A549 (cell line): Measurements from ENCODE around the gene RRP12.

Experiments used
- CBX2 ChIP-seq: fragments of 200-600 bp; sonication (generic); IDR thresholded peaks from 2 replicates; pipeline ENCODE4 v1.6.1; 2016; ENCODE audit warnings: low read depth, mild to moderate bottlenecking, borderline replicate concordance
- CBX8 ChIP-seq: fragments of 200-600 bp; sonication (generic); IDR thresholded peaks from 2 replicates; pipeline ENCODE4 v1.6.1; 2016
- EP300 ChIP-seq, 2 experiments: fragments of >200 bp; sonication (Bioruptor Twin); formaldehyde crosslinking; IDR thresholded peaks; 2 replicates in 1 of 2; 3 replicates in 1 of 2; pipeline ENCODE4 v1.6.1; 2016 to 2017
- JUN ChIP-seq, 2 experiments: fragments of >200 bp; sonication (Bioruptor Twin); formaldehyde crosslinking; IDR thresholded peaks; 2 replicates in 1 of 2; 3 replicates in 1 of 2; pipeline ENCODE4 v1.6.1; 2016 to 2017
- MAFK ChIP-seq: fragments of 450-650 bp; IDR thresholded peaks from 2 replicates; pipeline ENCODE4 v1.6.1; 2014; ENCODE audit not compliant: partially characterized antibody
- MYC ChIP-seq: IDR thresholded peaks from 2 replicates; pipeline ENCODE4 v1.6.1; 2012; ENCODE audit warnings: mild to moderate bottlenecking, inconsistent platforms, low read length, improper control_type of control experiment, borderline replicate concordance
- NFE2L2 ChIP-seq: fragments of 150-350 bp; conservative IDR thresholded peaks from 2 replicates; pipeline ENCODE4 v1.6.1; 2014; ENCODE audit warnings: low read length
- PHF8 ChIP-seq: fragments of 200-600 bp; sonication (generic); IDR thresholded peaks from 2 replicates; pipeline ENCODE4 v1.6.1; 2016; ENCODE audit warnings: low read depth, mild to moderate bottlenecking, antibody characterized with exemption, moderate library complexity, borderline replicate concordance
- POLR2A ChIP-seq: IDR thresholded peaks from 2 replicates; pipeline ENCODE4 v1.6.1; 2012; ENCODE audit warnings: mild to moderate bottlenecking, low read length
- RAD21 ChIP-seq, 2 experiments: fragments of >200 bp in 1 of 2; sonication (Bioruptor Twin) in 1 of 2; formaldehyde crosslinking in 1 of 2; IDR thresholded peaks in 1 of 2; conservative IDR thresholded peaks in 1 of 2; 2 replicates in 1 of 2; 3 replicates in 1 of 2; pipeline ENCODE4 v1.6.1; 2012 to 2018; ENCODE audit warnings: inconsistent platforms in 1 of 2
- RARB ChIP-seq: fragments of 250-450 bp; sonication (Bioruptor Pico); IDR thresholded peaks from 2 replicates; pipeline ENCODE4 v1.8.0; 2021; ENCODE audit warnings: mild to moderate bottlenecking, moderate library complexity
- TF ChIP-seq, protein P1 (sequence below): fragments of >200 bp; sonication (Bioruptor Twin); formaldehyde crosslinking; IDR thresholded peaks from 3 replicates; pipeline ENCODE4 v1.5.1; 2016

- TF ChIP-seq RARB (no peak), RAD21 (conservative IDR thresholded peaks at IDR 0.05 in 1 of 2, IDR thresholded peaks at IDR 0.05 in 1 of 2) (no peak), CBX2 (no peak), NFE2L2 (no peak), MAFK (no peak), JUN (IDR thresholded peaks at IDR 0.05) (no peak), EP300 (IDR thresholded peaks at IDR 0.05) (no peak), POLR2A (no peak), PHF8 (no peak), CBX8 (no peak), MYC (no peak)
- TF ChIP-seq, protein P1, sequence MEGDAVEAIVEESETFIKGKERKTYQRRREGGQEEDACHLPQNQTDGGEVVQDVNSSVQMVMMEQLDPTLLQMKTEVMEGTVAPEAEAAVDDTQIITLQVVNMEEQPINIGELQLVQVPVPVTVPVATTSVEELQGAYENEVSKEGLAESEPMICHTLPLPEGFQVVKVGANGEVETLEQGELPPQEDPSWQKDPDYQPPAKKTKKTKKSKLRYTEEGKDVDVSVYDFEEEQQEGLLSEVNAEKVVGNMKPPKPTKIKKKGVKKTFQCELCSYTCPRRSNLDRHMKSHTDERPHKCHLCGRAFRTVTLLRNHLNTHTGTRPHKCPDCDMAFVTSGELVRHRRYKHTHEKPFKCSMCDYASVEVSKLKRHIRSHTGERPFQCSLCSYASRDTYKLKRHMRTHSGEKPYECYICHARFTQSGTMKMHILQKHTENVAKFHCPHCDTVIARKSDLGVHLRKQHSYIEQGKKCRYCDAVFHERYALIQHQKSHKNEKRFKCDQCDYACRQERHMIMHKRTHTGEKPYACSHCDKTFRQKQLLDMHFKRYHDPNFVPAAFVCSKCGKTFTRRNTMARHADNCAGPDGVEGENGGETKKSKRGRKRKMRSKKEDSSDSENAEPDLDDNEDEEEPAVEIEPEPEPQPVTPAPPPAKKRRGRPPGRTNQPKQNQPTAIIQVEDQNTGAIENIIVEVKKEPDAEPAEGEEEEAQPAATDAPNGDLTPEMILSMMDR, result no peak
These were observed 13.0 kb downstream of the RRP12 start for GRCh38 chr10:97388152-97388551.
